Activated CD4-positive, alpha-beta T cell treated with anti-CD3 and anti-CD28 coated beads, Interleukin-2, Interleukin-6, amounts not matched to agents 100 ng/mL and 50 ng/mL, durations not matched to agents 16 hours and 8 hours (primary cell): Measurements from ENCODE around the gene XIRP2.

Experiments used
- DNase-seq: peaks from one replicate; pipeline ENCODE4 v3.0.0-alpha.2; 2020

Gene XIRP2

DNA sequence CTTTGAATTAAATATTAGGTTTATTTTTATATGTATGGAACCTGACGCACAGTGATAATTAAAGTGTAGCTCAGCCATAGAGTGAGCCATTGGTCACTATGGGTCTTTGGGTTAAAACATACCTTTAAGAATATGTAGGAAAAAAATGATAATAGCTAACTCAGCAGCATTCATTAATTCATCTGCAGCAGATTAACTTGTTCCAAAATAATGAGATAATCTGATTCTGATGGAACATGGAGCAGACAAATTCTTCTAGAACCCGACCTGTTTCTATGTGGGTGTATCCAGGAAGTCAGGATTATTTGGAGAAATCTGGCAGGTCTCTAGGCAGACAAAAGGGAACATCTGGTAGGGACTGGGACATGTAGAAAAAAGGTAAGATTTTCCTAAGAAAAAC lies at the start of gene XIRP2:
Gene XIRP2, plus strand, starts transcription at position 301 of the 400 bp plus-strand sequence. CDS start 15,003 bp downstream, outside the sequence.
- no peak for DNase-seq

DNA sequence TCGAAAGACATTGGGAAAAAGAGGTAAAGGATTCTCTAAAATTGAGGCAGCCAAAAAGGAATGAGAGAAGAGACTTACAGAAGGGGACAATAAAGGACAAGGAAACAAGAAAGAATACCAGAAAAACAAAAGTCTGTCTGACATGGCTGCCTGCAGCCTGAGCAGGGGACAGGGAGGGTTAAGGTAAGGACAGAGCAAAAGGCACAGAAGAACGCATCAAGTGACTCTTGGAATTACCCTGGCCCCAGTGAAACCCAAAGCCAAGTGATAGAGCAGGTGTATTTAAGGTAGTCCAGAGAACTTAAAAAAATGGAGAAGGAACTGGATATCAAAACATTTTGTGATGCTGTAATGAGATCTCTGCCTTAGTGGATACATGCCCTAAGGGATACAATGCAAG lies 47.1 kb upstream of the XIRP2 start:
- DNase-seq: no peak

DNA sequence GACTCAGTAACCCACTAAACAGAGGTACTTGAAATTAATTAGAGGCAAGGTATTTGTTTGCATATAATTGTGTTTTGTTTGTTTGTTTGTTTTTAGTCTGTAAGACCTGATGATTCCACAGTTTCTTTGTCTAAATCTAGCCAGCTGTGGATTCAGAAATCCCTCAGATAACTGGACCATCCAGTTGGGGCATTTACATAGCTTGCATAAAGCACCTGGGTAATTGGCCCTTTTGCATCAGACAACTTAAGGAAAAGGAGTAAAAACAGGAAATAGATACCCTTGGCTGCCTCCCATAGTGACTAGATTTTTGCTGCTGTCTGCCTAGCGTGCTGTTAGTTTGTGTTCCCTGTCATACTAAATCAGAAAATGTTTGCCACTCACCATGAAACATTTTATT lies 46.6 kb upstream of the XIRP2 start:
- DNase-seq: no peak

DNA sequence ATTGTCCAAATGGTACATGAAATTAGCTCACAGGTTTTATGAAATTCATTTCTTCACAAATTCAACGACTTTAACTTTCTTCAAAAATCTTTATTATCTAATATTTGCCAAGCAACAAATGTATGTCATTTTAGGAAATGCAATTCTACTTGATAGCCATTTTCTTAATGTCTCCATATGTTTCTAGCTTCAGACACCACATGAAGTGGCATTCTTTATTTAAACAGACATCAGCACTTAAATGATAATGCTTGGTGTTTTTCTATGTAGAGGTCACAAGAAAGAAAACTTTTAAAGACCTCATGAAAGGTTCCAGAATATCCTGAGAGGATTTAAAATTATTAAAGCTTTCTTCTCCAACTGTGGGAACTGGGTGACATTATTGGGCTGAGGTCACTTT lies 44.2 kb upstream of the XIRP2 start:
- DNase-seq: no peak

DNA sequence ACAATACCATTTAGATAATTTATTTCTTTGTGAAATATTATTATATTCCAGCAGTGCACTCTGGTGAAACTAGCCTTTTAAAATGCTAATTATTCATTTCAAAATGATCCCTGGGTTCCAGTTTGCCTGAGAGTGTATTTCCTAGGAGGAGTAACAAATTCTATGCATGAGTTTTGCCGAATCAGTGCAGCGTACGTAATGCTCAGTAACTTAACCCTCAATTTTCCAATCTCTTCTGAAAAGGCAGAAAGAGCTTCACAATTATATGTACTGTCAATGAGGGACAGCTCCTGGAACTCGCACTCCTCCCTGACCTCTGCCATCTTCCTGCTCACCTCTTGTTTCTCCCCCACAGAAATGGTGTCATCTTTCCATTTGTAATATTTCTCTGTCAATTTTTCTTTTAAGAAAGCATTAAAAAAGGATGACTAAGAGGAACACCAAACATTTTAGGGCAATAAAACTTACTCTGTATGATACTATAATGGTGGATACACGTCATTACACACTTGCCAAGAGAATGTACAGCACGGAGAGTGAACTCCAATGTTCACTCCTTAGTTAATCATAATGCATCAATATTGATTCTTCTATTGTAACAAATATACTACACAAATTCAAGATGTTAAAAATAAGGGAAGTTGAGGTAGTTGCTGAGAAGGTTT lies 25.7 kb upstream of the XIRP2 start:
- DNase-seq: no peak

GRCh38 chr2:166867874-166868514 lies 20.3 kb upstream of the XIRP2 start:
- no peak for DNase-seq

DNA sequence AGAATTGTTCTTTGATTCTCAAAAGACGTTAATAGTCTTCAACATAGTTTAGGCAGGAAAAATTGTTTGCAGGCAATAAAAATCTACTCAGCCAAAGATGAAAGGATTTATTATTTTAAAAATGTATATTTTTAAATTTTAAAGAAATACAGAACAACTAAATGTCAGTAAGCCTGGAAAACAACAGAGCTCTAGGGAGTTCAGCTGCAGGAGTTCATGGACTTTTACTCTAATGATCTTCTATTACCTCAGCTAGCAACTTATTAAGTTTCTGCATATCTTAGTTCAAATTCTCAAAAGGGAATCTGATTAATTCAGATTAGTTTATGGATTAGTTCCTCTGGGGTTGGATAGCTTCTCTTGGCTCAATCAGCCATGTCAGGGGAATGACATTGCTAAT lies 17.9 kb upstream of the XIRP2 start:
- DNase-seq: no peak

GRCh38 chr2:166881177-166881576 lies 7.1 kb upstream of the XIRP2 start:
- DNase-seq: no peak

DNA sequence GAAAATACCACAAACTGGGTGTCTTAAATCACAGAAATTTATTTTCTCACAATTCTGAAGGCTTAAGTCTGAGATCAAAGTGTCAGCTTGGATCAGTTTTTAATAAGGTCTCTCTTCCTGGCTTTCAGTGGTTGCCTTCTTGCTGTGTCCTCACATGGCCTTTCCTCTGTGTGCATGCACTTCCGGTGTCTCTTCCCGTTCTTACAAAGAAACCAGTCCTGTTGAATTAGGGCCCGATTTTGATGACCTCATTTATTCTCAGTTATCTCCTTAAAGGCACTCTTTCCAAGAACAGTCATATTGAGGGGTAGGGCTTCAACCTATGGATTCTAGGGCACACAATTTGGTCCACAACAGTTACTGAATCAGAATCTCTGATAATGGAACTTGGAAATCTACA lies 5.4 kb upstream of the XIRP2 start:
- DNase-seq: no peak

DNA sequence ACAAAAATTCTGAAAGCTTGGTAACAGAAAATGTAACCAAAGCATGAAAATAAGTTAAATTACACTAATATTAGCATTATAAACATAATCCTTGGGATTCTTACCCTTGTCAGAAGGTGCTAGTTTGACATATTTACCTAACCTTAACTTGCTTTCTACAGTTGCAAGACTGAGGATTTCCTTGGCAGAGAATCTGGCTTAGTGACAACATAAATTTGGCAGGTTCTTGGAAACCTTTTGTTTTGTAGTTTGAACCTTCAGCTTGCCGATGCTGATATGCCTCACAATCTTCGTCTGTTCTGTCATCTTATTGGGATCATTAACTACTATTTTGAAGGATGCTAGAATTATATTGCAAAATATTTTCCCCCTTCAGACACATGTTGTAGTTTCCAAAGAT lies 3.4 kb downstream of the XIRP2 start:
- no peak for DNase-seq

- DNase-seq: no peak
Measured at GRCh38 chr2:166892397-166892796, 4.1 kb downstream of the XIRP2 start.

DNA sequence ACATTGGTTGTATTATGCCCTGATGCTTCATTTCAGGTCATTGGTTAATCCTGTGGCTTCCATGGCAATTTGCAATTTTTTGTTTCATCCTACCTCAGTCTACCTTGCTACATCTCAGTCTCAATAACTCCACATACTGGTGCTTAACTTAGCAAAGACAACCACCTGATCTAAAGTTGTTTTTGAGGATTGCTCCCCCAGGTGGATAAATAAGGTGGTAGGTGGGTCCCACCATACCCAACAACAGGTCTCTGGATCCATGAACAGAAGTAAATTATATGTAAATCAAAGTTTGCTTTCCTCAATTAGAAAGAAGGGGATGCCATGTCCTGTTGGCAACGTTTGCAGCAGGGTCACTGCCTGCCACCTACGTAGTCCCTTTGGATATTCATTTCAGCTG lies 7.0 kb downstream of the XIRP2 start:
- no peak for DNase-seq

GRCh38 chr2:166897666-166898065 lies 9.4 kb downstream of the XIRP2 start:
- DNase-seq: no peak

DNA sequence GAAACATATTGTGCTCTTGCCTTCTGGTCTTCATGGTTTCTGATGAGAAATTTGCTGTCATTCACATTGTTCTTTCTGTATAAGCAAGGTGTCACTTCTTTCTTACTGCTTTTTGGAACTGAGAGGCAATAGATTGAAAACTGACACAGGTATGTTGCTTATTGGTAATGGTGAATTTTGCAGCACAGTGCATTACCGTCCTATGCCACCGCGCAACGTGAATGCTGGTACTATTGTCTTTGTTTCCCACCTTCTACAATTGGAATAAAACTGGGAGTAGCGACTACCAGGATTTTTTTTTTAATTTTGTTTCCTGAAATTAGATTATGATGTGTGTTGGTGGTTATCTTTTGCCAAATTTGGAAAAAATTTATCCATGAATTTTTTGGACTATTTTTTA lies 11.4 kb downstream of the XIRP2 start:
- no peak for DNase-seq

- no peak for DNase-seq
Measured at GRCh38 chr2:166900700-166901099, 12.4 kb downstream of the XIRP2 start.

DNA sequence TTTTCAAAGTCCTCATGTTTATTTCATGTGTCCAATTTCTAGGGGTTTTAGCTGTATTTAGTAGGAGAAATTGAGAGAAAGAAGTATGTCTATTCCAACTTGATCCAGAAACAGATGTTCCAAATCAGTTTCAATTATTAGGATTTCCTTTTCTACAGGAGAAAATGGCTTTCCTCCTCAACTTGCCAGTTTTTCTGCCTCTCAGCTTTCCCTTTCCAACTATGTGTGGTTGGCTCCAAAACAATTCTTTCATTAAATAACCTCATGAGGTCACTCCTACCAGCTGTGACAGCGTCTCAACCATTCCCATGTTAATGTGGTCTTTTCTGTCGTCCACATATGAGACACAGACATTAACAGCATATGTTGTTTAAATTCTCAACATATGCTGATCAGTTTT lies 13.1 kb downstream of the XIRP2 start:
- no peak for DNase-seq

- DNase-seq: no peak
Measured at GRCh38 chr2:166916987-166917386, 28.7 kb downstream of the XIRP2 start.

- DNase-seq: no peak
Measured at GRCh38 chr2:166917415-166917814, 29.1 kb downstream of the XIRP2 start.

DNA sequence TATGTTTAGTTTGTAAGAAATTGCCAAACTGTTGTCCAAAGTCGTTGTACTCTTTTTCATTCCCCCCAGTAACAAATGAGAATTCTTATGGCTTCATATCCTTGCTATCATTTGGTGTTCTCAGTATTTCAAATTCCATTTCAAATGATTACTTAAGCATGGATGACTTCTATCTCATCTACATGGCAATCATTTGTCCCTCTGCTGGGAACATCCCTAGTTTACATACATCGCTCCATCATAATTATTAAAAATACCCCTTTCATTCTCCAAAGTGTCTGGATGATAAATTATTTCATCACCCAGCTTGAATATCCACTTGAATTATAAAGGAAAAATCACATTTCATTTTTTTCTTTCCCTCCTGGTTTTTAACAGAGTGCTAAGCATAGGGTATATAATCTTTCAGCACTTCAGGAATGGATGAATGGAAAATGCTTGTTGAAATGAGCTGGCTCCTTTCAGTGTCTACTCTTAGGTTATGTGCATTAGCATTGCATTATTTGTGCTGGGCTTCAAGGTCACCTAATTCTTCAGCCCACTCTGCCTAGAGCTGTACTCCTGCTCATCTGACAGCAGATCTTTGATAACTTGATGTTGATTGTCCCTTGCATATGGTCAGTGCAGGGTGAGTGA lies 33.1 kb downstream of the XIRP2 start:
- DNase-seq: no peak

DNA sequence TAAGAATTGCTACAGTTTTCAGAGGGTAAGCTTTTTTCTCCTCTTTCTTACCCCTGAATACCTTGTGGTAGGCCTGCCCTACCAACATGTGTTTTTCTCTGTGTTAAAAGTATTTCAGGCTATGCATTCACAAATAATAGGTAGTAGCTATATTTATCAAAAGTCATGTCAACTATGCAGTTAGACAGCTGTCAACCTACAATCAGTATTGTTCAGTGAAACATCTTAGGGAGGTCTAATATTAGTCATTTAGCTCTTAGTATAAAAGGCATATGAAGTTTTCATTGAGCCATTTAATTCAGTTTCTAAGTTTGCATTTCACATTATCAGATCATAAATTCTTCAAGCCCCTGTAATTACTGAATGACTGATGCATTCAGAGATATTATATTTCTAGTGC lies 36.7 kb downstream of the XIRP2 start:
- no peak for DNase-seq

DNA sequence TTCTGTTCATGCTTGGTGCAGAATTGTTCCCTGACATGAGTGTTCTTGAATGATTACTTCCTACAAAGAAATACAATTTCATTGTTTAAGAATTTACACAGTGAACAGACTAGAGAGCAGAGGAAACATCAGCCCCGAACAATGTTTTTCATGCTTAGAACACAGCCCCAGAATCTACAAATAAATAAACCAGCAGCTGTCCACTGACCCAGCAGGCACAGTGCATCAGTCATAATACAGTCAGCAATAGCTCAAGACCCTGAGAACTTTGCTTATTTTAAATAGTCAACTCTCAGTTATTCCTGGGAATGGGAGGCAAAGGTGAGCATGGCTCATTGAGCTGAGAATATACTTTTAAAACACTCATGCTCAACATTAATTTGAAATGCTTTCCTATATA lies 38.4 kb downstream of the XIRP2 start:
- no peak for DNase-seq

- no peak for DNase-seq
Measured at GRCh38 chr2:166932032-166932431, 43.8 kb downstream of the XIRP2 start.

GRCh38 chr2:166934817-166935216 lies 46.5 kb downstream of the XIRP2 start:
- no peak for DNase-seq

DNA sequence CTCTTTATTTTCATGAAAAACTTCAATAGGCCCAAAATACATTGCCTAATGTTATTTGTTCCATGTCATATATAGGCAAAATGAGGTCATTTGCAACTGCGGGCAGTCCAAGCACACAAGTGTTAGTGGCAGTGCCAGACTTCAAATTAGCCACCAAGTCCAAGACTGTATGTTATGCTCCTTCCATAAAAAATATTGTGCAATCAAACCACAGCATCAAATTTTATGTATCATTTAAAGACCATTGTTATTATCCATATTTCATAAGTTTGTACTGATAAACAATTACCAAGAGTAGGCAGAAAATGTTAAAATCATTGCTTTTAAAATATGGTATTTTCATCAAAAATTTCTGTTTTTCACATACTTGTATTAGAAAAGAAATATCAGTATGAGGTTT lies 54.1 kb downstream of the XIRP2 start:
- no peak for DNase-seq

DNA sequence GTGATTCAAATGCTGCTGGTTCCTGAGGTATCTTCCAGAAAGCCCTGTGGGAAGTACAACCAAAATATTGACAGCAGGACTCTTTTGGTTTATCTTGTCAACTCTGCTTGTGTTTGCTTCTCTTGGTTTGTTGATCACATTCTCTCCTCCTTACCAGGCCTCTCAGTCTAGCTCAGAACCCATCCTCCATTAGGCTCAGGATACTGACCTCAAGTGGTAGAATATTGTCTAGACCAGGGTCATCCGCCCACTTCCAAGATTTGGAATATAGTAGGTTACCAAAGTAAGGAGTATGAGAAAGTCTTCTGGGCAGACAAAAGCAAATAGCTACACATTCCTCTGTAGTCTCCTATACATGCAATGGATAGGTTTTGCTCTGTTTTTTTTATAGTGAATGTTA lies 56.6 kb downstream of the XIRP2 start:
- no peak for DNase-seq
